C4-2B (cell line): Measurements from ENCODE around the gene RAB22A.

Experiments
- CTCF ChIP-seq: fragments of 450-650 bp; conservative IDR thresholded peaks from 2 replicates; pipeline ENCODE4 v1.5.1; 2017; ENCODE audit warnings: mild to moderate bottlenecking
- ZFX ChIP-seq: fragments of 450-650 bp; IDR thresholded peaks from 2 replicates; pipeline ENCODE4 v1.6.1; 2017

DNA sequence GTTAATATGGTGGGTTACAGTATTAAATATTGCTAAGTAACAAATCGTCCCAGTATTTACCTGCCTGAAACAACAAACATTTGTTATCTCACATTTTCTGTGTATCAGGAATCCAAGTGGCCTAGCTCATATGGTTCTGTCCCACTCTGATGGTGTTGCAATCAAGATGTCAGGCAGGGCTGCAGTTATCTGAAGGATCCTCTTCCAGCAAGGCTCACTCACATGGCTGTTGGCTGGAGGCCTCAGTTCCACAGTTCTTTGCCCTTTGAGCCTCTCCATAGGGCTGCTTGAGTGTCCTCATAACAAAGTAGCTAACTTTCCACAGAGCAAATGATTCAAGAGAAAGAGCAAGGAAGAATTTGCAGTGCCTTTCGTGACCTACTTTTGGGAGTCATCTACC, 17.7 kb downstream of the RAB22A start:
- TF ChIP-seq CTCF (no peak), ZFX (no peak)
